ENCODE results near the gene HOXA13.

HOXA13 gene

GRCh38 chr7:27191833-27192545 lies 7.9 kb downstream of the HOXA13 start:
- DNase-seq: peak; percentile 54

GRCh38 chr7:27191161-27191731 lies 8.6 kb downstream of the HOXA13 start:
- no peak for DNase-seq

GRCh38 chr7:27189997-27190748 lies 9.7 kb downstream of the HOXA13 start:
- peak; percentile 53 for DNase-seq

GRCh38 chr7:27189295-27189996 lies 10.4 kb downstream of the HOXA13 start:
- no peak for DNase-seq

- no peak for DNase-seq
Observed at GRCh38 chr7:27188386-27189294, 11.3 kb downstream of the HOXA13 start.

- DNase-seq: no peak
Observed at GRCh38 chr7:27187475-27188385, 12.2 kb downstream of the HOXA13 start.

GRCh38 chr7:27186668-27187474 lies 13.0 kb downstream of the HOXA13 start:
- no peak for DNase-seq

- peak; percentile 38 for DNase-seq
Observed at GRCh38 chr7:27185854-27186667, 13.8 kb downstream of the HOXA13 start.

GRCh38 chr7:27185013-27185853 lies 14.7 kb downstream of the HOXA13 start, which contains the start of gene HOXA11:
HOXA11 (minus strand) TSS chr7:27185232; CDS start chr7:27185144, 88 bp downstream.
- DNase-seq: peak; percentile 71

- peak; percentile 64 for DNase-seq
Observed at GRCh38 chr7:27184337-27185012, 15.4 kb downstream of the HOXA13 start.

GRCh38 chr7:27183682-27184336 lies 16.1 kb downstream of the HOXA13 start:
- peak; percentile 74 for DNase-seq

- DNase-seq: peak; percentile 71
Observed at GRCh38 chr7:27182861-27183681, 16.8 kb downstream of the HOXA13 start.

- no peak for DNase-seq
Observed at GRCh38 chr7:27182285-27182841, 17.5 kb downstream of the HOXA13 start.

GRCh38 chr7:27181795-27182275 lies 18.1 kb downstream of the HOXA13 start:
- no peak for DNase-seq

Measured in NCI-H82 (cell line).